Lower leg skin (tissue), 3 donors: ENCODE measurements around the gene ARHGAP12.

ENCODE experiments used
- CTCF ChIP-seq, 3 donors: fragments of 450-650 bp; IDR thresholded peaks; one replicate each; pipeline ENCODE4 v1.5.1; 2016; ENCODE audit warnings: antibody characterized with exemption in 3 of 3, mild to moderate bottlenecking in 3 of 3, moderate library complexity in 2 of 3
- POLR2A ChIP-seq, 2 donors: fragments of 450-650 bp; IDR thresholded peaks; one replicate each; pipeline ENCODE4 v1.6.1; 2016 to 2017; ENCODE audit warnings: antibody characterized with exemption in 2 of 2, mild to moderate bottlenecking in 1 of 2, moderate library complexity in 1 of 2

- no peak for TF ChIP-seq CTCF (IDR thresholded peaks at IDR 0.05)
- no peak for TF ChIP-seq POLR2A (IDR thresholded peaks at IDR 0.05)
Observed at GRCh38 chr10:31761156-31761555, 167.5 kb downstream of the ARHGAP12 start.
